ENCODE measurements around the gene BDKRB1.

GRCh38 chr14:96227428-96227827, 28.6 kb upstream of the BDKRB1 start:
- no peak for TF ChIP-seq CTCF (IDR thresholded peaks at IDR 0.05; ENCODE audit: insufficient read depth, low read depth, low read length)
- TF ChIP-seq EZH2 (IDR thresholded peaks at IDR 0.05; ENCODE audit: insufficient read depth, low read length) = no peak
